A673 (cell line): ENCODE results near the gene ADAM30.

ENCODE experiments used
- EZH2 ChIP-seq: fragments of 200-600 bp; sonication (generic); IDR thresholded peaks from 2 replicates; pipeline ENCODE4 v1.6.1; 2017; ENCODE audit warnings: borderline replicate concordance, low read depth, mild to moderate bottlenecking, mixed read lengths, antibody characterized with exemption, low read length; ENCODE audit not compliant: poor library complexity, severe bottlenecking
- TF ChIP-seq, protein P1 (sequence below): fragments of 300-800, 200-600 bp; sonication (generic); conservative IDR thresholded peaks from 2 replicates; pipeline ENCODE4 v1.5.1; 2017; ENCODE audit warnings: low read depth, mild to moderate bottlenecking, antibody characterized with exemption, low read length, moderate library complexity, mixed read lengths

DNA sequence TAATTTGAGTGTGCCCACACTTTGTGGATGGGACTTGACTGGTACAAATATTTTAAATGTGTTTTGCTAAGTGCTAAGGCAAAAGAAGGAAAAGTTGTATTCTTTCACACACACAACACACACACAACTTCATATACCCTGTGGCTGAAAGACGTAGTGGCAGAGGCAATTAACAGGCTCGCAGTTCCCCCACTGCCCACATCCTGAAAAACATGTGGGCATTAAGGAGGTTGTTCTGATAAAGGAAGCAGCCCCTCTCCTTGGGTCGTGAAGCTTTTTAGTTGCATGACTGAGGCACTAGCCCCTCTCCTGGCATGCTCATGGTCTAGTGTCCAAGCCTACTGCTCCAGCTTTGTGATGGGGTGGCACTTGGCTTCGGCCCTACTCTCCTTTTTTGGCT lies 14.3 kb upstream of the ADAM30 start:
- no peak for TF ChIP-seq EZH2
- TF ChIP-seq, protein P1, sequence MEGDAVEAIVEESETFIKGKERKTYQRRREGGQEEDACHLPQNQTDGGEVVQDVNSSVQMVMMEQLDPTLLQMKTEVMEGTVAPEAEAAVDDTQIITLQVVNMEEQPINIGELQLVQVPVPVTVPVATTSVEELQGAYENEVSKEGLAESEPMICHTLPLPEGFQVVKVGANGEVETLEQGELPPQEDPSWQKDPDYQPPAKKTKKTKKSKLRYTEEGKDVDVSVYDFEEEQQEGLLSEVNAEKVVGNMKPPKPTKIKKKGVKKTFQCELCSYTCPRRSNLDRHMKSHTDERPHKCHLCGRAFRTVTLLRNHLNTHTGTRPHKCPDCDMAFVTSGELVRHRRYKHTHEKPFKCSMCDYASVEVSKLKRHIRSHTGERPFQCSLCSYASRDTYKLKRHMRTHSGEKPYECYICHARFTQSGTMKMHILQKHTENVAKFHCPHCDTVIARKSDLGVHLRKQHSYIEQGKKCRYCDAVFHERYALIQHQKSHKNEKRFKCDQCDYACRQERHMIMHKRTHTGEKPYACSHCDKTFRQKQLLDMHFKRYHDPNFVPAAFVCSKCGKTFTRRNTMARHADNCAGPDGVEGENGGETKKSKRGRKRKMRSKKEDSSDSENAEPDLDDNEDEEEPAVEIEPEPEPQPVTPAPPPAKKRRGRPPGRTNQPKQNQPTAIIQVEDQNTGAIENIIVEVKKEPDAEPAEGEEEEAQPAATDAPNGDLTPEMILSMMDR, result no peak
